Measurements from ENCODE around the gene HELZ2. TPM values are rescaled to one million over a fixed set of nuclear protein-coding genes. Genes with fewer than 3 reads are reported as not detected.
"Not testable (repeated sequence)": the region's sequence is repeated elsewhere in the genome, so short reads cannot be mapped to it uniquely, and the experiment has no call there.

HELZ2 gene
- total and polyA plus RNA-seq, 3 donors from 2014 or later: 7.1 to 22.9 (median 13.5) TPM

DNA sequence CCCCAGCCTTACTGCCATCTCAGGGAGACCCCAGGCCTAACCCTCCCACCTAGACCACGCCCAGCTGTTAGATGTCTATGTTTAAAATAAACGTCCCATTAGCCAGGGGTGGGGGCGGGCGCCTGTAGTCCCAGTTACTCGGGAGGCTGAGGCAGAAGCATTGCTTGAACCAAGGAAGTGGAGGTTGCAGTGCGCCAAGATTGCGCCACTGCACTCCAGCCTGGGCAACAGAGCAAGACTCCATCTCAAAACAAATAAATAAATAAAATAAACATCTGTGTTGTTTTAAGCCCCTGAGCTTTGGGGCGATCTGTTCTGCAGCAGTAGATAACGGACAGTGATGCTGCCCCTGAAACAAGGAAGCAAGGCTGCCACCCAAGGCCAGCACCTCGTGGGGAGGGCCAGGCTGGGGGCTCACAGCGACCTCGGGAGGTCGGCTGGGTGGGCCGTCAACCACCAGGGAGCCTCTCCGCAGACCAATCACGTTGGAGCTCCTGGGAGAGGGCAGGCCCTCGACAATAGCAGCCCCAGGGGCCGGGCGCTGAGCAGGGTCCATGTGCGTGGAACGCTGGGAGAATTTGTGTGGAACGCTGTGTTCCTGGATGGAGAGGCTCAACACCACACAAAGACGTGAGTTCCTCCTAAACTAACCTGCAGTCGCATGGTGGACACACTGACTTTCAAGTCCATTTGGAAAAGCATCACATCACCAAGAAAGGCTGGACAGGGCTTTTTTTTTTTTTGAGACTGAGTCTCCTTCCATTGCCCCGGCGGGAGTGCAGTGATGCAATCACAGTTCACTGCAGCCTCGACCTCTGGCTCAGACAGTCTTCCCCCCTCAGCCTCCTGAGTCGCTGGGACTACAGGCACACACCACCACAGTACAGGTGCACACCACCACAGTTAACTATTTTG is 1.0 kb upstream of the HELZ2 start:
- WGBS, 2 donors: 58 to 69% methylated on average over 27 to 28 of the region's 28 CpGs
- no peaks in the 10 kb centered on the region for H3K27me3 ChIP-seq
- H3K27ac ChIP-seq: peak overlapping the region in 1 of 2 donors; percentile 56
- no peaks in the 10 kb centered on the region for H3K36me3 ChIP-seq (ENCODE audit: low read depth, missing control alignments)
- H3K9me3 ChIP-seq: no peaks in the 10 kb centered on the region
- peaks cover 6% of the 10 kb centered on the region for H3K4me1 ChIP-seq
- no peak overlapping the region for H3K4me3 ChIP-seq
- intact Hi-C loops (cut with DNase I; ENCODE audit: low total_unique reads): no loop called here
- DNase-seq: no peak
- TF ChIP-seq, protein P1, sequence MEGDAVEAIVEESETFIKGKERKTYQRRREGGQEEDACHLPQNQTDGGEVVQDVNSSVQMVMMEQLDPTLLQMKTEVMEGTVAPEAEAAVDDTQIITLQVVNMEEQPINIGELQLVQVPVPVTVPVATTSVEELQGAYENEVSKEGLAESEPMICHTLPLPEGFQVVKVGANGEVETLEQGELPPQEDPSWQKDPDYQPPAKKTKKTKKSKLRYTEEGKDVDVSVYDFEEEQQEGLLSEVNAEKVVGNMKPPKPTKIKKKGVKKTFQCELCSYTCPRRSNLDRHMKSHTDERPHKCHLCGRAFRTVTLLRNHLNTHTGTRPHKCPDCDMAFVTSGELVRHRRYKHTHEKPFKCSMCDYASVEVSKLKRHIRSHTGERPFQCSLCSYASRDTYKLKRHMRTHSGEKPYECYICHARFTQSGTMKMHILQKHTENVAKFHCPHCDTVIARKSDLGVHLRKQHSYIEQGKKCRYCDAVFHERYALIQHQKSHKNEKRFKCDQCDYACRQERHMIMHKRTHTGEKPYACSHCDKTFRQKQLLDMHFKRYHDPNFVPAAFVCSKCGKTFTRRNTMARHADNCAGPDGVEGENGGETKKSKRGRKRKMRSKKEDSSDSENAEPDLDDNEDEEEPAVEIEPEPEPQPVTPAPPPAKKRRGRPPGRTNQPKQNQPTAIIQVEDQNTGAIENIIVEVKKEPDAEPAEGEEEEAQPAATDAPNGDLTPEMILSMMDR (IDR thresholded peaks at IDR 0.05): no peak
- TF ChIP-seq POLR2A (IDR thresholded peaks at IDR 0.05): no peak

GRCh38 chr20:63573647-63574131 is 350 bp downstream of the HELZ2 start:
- H3K27me3 ChIP-seq: no peaks in the 10 kb centered on the region
- 25 to 52% methylated on average over 14 to 21 of the region's 24 CpGs for WGBS, 2 donors
- H3K4me1 ChIP-seq: peaks cover 6% of the 10 kb centered on the region
- intact Hi-C loops (cut with DNase I; ENCODE audit: low total_unique reads): no loop called here
- H3K27ac ChIP-seq: peak overlapping the region; percentile 56 to 80
- H3K4me3 ChIP-seq: peak overlapping the region; percentile 67 to 81
- DNase-seq: no peak
- no peaks in the 10 kb centered on the region for H3K36me3 ChIP-seq (ENCODE audit: low read depth, missing control alignments)
- TF ChIP-seq, protein P1 (IDR thresholded peaks at IDR 0.05): no peak
- no peak for TF ChIP-seq POLR2A (IDR thresholded peaks at IDR 0.05)
- H3K9me3 ChIP-seq: no peaks in the 10 kb centered on the region

GRCh38 chr20:63572788-63573646 is 1.0 kb downstream of the HELZ2 start:
- Histone ChIP-seq H3K36me3 (ENCODE audit: low read depth, missing control alignments) (no peaks in the 10 kb centered on the region), H3K27me3 (no peaks in the 10 kb centered on the region), H3K27ac (peak overlapping the region; percentile 56 to 80), H3K4me3 (peak overlapping the region; percentile 67 to 81), H3K4me1 (peaks cover 6% of the 10 kb centered on the region), H3K9me3 (no peaks in the 10 kb centered on the region)
- no peak for DNase-seq
- no peak for TF ChIP-seq POLR2A (IDR thresholded peaks at IDR 0.05)
- TF ChIP-seq, protein P1 (IDR thresholded peaks at IDR 0.05): no peak
- 90 to 98% methylated on average over 8 to 34 of the region's 34 CpGs for WGBS, 2 donors
- intact Hi-C loops (cut with DNase I; ENCODE audit: low total_unique reads): no loop called here

GRCh38 chr20:63572071-63572787 is 1.8 kb downstream of the HELZ2 start:
- no peak overlapping the region for H3K4me3 ChIP-seq
- no peak for TF ChIP-seq POLR2A (IDR thresholded peaks at IDR 0.05)
- TF ChIP-seq, protein P1 (IDR thresholded peaks at IDR 0.05): no peak
- no peaks in the 10 kb centered on the region for H3K36me3 ChIP-seq (ENCODE audit: low read depth, missing control alignments)
- DNase-seq: no peak
- H3K4me1 ChIP-seq: peaks cover 6% of the 10 kb centered on the region
- 93 to 94% methylated on average over 18 to 48 of the region's 48 CpGs for WGBS, 2 donors
- H3K27ac ChIP-seq: no peak overlapping the region
- no peaks in the 10 kb centered on the region for H3K27me3 ChIP-seq
- intact Hi-C loops (cut with DNase I; ENCODE audit: low total_unique reads): no loop called here
- H3K9me3 ChIP-seq: no peaks in the 10 kb centered on the region

DNA sequence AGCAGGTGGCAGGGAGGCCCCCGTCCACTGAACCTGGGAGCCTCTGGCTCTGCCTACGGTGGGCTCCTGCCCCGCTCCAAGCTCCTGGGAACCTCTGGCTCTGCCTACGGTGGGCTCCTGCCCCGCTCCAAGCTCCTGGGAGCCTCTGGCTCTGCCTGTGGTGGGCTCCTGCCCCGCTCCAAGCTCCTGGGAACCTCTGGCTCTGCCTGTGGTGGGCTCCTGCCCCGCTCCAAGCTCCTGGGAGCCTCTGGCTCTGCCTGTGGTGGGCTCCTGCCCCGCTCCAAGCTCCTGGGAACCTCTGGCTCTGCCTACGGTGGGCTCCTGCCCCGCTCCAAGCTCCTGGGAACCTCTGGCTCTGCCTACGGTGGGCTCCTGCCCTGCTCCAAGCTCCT is 3.0 kb downstream of the HELZ2 start:
- DNase-seq; H3K4me3 ChIP-seq; H3K36me3 ChIP-seq (ENCODE audit: low read depth, missing control alignments); H3K4me1 ChIP-seq; intact Hi-C loops (cut with DNase I; ENCODE audit: low total_unique reads); H3K9me3 ChIP-seq; H3K27me3 ChIP-seq; H3K27ac ChIP-seq: not testable (repeated sequence)
- 61 to 74% methylated on average over 2 to 11 of the region's 11 CpGs for WGBS, 2 donors
